Measurements from ENCODE around the gene PARN.

- TF ChIP-seq PATZ1 (CRISPR knock-in tag; IDR thresholded peaks at IDR 0.05; ENCODE audit: borderline replicate concordance) (no peak), SNAI2 (CRISPR knock-in tag; IDR thresholded peaks at IDR 0.05) (no peak), ZNF8 (CRISPR knock-in tag; IDR thresholded peaks at IDR 0.05) (no peak), CREB5 (CRISPR knock-in tag; IDR thresholded peaks at IDR 0.05; ENCODE audit: low read depth) (no peak), ZNF565 (CRISPR knock-in tag; conservative IDR thresholded peaks at IDR 0.05; ENCODE audit: low read depth) (no peak), BACH2 (CRISPR knock-in tag; IDR thresholded peaks at IDR 0.05; ENCODE audit: borderline replicate concordance) (no peak), ARNTL (CRISPR knock-in tag; IDR thresholded peaks at IDR 0.05; ENCODE audit: borderline replicate concordance, low read depth) (no peak)
- TF ChIP-seq, protein P1, sequence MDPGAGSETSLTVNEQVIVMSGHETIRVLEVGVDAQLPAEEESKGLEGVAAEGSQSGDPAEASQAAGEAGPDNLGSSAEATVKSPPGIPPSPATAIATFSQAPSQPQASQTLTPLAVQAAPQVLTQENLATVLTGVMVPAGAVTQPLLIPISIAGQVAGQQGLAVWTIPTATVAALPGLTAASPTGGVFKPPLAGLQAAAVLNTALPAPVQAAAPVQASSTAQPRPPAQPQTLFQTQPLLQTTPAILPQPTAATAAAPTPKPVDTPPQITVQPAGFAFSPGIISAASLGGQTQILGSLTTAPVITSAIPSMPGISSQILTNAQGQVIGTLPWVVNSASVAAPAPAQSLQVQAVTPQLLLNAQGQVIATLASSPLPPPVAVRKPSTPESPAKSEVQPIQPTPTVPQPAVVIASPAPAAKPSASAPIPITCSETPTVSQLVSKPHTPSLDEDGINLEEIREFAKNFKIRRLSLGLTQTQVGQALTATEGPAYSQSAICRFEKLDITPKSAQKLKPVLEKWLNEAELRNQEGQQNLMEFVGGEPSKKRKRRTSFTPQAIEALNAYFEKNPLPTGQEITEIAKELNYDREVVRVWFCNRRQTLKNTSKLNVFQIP (CRISPR knock-in tag; IDR thresholded peaks at IDR 0.05; ENCODE audit: borderline replicate concordance, low read depth) = no peak
- TF ChIP-seq, protein P2, sequence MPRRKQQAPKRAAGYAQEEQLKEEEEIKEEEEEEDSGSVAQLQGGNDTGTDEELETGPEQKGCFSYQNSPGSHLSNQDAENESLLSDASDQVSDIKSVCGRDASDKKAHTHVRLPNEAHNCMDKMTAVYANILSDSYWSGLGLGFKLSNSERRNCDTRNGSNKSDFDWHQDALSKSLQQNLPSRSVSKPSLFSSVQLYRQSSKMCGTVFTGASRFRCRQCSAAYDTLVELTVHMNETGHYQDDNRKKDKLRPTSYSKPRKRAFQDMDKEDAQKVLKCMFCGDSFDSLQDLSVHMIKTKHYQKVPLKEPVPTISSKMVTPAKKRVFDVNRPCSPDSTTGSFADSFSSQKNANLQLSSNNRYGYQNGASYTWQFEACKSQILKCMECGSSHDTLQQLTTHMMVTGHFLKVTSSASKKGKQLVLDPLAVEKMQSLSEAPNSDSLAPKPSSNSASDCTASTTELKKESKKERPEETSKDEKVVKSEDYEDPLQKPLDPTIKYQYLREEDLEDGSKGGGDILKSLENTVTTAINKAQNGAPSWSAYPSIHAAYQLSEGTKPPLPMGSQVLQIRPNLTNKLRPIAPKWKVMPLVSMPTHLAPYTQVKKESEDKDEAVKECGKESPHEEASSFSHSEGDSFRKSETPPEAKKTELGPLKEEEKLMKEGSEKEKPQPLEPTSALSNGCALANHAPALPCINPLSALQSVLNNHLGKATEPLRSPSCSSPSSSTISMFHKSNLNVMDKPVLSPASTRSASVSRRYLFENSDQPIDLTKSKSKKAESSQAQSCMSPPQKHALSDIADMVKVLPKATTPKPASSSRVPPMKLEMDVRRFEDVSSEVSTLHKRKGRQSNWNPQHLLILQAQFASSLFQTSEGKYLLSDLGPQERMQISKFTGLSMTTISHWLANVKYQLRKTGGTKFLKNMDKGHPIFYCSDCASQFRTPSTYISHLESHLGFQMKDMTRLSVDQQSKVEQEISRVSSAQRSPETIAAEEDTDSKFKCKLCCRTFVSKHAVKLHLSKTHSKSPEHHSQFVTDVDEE (CRISPR knock-in tag; IDR thresholded peaks at IDR 0.05) = no peak
These were observed 202.0 kb downstream of the PARN start for GRCh38 chr16:14428043-14428442.

Data from SK-N-SH treated with all-trans-retinoic acid at 6 μM for 48 hours (cell line).